HG03520 (cell line): ENCODE measurements around the gene PI4K2A.

Source experiments
- ATAC-seq: cut with Tn5 transposase; IDR thresholded peaks from one replicate; pipeline ENCODE4 v1.9.1; 2021; ENCODE audit warnings: mild to moderate bottlenecking, moderate library complexity; ENCODE audit not compliant: unreplicated experiment

Gene PI4K2A

DNA sequence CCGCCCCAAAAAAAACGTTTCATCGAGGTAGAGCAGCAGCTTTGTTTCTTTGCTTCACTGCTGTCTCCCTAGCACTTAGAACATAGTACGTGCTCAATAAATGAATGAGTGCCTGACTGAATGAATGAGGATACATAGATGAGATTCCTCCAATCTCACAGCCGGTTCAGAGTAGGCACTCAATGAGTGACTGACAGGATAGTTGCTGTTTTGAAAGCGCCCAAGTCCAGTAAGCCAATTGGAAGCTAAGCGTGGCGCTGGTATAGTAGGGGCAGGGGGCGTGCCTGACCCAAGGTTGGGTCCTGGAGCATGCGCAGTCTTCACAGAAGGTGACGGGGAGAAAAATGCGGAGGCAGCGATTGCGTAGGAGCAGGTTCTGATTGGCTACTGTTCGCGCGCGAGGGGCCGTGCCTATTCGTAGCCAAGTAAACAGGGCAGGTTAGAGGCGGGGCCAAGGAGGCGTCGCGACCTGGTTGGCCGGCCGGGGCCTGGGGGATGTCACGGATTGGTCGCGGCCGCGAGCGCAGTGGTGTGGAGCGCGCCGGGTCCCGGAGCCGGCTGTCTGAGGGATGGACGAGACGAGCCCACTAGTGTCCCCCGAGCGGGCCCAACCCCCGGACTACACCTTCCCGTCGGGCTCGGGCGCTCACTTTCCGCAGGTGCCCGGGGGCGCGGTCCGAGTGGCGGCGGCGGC is at the start of gene PI4K2A:
TSS of gene PI4K2A (plus strand) at position 498 of the 694 bp plus-strand sequence. CDS start at position 570, 72 bp downstream.
- peak; percentile 96 for ATAC-seq

DNA sequence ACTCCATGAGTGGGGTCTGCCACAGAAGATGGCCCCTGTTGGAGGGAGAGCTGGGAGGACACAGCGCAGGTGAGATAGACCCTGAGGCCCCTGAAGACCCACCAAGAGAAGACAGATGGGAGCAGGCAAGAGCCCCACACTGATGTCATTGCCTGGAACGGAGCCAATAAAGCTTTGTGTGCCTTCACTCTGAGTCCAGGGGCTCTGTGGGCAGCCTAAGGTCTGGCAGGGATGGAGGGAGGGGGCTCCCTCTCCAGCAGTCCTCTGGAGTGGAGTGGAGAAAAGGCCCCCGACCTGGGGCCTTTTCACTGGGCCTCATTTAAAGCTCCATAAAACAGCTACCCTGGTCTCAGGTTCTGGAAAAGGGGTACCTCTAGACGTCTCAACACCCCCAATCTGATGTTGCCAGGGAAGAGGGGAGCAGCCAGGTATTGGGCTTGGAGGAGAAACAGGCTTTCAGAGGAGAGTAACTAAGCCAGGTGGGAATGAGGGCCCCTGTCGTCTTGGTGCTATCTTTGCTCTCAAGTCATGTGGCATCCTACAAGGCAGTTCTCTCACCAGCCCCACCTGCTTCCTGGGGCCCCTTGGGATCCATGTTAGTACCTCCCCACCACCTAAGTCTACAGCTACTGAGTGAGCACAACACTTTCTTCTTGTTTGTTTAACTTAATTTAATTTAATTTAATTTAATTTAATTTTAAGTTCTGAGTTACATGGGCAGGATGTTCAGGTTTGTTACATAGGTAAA is 49.5 kb upstream of the PI4K2A start:
- no peak for ATAC-seq

DNA sequence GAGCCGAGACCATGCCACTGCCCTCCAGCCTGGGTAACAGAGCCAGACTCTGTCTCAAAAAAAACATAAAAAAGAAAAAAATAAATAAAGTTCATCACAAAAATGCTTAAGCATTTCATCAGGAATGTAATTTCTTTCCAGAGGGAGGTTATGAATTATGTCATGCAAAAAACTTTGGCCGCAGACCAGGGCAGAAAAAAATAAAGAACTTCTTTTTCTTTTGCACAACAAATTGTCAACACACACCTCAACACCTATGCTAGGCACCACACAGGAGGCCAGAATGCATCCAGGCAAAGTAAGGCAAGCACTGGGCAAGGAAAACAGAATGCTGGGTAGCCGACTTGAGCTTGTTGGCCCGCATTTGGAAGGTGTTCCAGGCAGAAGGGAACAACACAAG is 47.0 kb upstream of the PI4K2A start:
- ATAC-seq, result no peak

GRCh38 chr10:97596101-97597082 is 44.1 kb upstream of the PI4K2A start:
- no peak for ATAC-seq

DNA sequence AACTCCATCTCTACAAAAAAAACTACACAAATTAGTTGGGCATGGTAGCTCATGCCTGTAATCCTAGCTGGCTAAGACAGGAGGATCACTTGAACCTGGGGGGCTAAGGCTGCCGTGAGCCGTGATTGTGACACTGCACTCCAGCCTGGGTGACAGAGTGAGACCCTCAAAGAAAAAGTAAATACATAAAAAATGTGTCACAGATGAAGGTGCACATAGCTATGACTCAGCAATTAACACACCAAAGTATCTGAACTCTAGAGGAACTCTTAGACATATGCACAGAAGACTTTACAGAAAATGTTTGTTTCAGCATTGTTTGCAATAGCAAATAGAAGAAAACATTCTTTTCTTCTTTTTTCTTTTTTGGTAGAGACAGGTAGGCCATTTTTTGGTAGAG is 42.7 kb upstream of the PI4K2A start:
- no peak for ATAC-seq

- ATAC-seq, result no peak
Measured at GRCh38 chr10:97598407-97599271, 41.8 kb upstream of the PI4K2A start.

- no peak for ATAC-seq
Measured at GRCh38 chr10:97599272-97599619, 41.2 kb upstream of the PI4K2A start.

DNA sequence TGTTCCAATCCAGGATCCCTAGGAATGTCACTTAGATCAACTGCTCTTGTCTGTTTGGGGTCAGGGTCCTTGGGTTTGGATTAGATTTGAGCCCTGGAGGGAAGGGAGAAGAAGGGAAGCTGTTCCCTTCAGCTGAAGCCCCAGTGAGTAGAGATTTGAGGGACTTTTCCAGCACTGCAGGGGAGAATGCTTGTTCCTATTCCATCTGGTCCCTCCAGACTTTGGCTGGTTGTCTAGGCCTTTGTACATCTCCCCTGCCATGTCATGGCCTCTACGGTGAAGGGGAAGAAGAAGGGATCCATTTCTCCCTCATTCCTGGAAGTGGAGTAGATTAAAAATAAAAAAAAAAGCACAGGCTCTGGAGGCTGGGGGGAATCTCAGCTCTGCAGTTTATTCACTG is 39.9 kb upstream of the PI4K2A start:
- ATAC-seq, result no peak

DNA sequence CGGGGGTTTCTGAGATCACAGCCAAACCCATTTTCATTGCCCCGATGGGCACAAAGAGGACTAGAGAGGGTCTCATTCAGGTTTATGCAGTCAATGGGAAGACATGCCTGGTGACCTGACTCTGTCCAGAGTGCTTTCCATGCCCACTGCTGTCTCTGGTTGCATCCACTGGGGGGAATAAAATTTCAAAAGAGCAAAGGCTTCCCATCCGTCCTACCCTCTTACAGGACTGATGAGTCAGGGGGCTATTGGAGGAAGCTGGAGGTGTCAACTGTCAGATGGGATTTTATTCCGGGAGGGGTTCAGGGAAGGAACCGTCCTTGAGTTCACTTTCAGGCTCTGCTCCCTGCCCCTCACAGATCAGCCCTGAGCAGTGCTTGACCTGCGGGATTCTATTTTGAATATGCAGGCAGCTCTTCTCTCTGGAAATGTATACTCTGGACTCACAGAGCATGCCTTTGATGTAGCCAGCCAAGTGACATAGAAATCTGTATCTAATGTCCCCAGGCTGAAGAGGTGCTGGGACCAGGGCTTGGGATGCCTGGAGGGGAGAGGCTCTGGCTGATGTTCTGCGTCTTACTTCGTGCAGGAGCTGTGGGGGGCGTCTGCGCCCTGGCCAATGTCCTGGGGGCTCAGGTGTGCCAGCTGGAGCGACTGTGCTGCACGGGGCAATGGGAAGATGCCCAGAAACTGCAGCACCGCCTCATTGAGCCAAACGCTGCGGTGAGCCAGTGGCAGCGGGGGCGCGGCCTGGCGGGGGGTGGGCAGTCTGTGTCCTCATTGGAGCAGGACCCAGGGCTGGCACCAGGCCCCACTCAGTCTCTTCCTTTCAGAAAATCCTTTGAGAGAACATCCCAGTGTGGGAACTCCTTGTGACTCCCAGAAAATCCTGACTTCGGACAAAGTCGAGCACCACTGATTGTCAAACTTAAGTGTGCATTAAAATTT is 38.9 kb upstream of the PI4K2A start:
- ATAC-seq, result no peak

DNA sequence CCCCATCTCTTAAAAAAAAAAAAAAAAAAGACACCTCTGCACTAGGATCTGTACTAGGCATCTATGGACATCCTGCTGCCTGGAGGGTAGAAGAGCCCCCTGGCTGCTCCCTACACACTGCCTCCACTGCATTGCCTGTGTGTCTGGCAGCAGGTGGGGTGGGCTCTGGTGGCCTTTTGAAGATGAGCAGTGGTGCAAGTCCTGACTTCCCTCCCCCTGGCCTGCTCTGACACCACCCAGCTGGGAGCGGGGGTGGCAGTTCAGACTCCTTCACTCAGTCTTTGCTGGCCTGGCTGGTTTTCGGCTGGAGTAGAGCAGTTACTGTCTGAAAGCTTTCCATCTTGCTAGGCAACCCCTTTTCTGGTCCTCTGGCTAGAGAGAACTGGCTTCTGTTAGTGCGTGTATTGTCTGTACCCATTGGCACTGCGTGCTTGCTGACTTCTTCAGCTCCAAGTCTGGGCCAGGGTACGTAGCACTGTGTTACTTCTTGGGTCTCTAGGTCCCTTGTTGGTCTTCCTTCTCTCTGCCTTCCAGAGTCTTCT is 33.3 kb upstream of the PI4K2A start:
- no peak for ATAC-seq

DNA sequence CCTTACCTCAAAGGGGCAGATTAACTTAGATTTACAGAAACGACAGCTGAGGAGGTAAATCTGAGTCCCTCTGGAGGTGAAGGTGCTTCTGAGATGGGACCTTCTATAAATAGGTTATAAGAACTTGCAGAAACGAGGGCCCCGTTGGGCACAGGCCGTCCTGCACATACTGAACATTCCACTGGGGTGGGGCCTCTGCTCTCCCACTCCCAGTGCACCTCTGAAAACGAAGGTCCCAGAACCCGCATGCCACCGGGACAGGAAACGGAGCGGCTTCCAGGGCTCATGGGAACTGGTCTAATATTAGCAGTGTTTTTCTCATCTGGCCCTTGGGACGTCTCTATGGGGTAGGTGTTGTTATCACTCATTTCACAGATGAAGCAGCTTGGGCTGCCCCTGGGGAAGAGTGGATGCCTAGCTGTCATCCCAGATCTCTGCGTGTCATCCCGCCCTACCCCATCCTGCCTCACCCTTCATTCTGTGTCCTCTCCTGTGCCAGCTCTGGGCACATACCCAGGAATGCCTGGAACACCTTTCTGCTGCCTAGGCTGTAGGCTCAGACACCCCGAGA is 31.4 kb upstream of the PI4K2A start:
- ATAC-seq, result no peak

DNA sequence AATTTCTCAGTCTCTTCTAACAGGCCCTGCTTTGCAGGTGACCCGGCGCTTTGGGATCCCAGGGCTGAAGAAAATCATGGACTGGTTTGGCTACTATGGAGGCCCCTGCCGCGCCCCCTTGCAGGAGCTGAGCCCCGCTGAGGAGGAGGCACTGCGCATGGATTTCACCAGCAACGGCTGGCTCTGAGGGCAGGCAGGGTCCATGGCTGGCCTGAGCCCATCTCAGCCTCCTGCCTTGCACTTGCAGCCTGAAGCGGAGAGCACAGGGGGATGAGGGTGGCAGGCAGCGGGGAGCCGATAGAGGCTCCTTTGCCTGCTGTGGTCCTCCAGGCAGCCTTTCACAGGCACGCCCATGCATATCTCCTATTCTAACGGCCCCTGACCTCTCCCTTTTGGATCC is 29.0 kb upstream of the PI4K2A start:
- ATAC-seq, result no peak

- ATAC-seq, result no peak
Measured at GRCh38 chr10:97612386-97612785, 28.1 kb upstream of the PI4K2A start.

- ATAC-seq, result no peak
Measured at GRCh38 chr10:97618285-97618684, 22.2 kb upstream of the PI4K2A start.

DNA sequence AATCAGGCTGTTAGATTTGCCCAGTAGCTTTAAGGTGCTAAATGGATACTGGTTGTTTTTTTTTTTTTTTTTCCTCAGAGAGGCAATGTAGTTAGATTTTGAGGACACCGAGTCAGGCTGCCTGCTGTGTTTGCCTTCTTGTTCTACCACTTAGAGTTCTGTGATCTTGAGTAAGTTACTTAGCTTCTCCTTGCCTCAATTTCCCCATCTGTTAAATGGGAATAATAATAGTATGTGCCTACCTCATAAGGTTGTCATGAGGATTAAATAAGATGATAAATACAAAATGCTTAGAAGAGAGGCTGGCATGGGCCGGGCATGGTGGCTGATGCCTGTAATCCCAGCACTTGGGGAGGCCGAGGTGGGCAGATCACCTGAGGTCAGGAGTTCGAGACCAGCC is 21.7 kb upstream of the PI4K2A start:
- no peak for ATAC-seq

- ATAC-seq, result no peak
Measured at GRCh38 chr10:97623277-97623676, 17.2 kb upstream of the PI4K2A start.

DNA sequence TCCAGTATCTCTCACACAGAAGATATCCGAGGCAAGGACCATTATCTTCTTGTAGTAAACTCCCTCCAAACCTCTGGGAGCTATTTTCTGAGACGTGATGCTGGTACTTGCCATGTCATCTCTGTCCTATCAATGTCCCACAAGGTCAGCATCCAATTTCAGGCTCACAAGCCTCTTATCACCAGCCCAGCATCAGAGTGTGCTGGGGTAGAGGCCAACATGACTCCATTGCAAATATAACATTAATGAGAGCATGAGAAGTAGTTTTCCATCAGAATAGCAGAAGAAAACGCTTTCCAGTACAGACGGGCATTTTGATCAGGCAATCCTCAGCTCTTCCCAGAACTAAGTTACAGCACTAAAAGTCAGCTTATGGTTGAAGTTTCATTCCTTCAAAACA is 12.7 kb upstream of the PI4K2A start:
- ATAC-seq, result no peak

DNA sequence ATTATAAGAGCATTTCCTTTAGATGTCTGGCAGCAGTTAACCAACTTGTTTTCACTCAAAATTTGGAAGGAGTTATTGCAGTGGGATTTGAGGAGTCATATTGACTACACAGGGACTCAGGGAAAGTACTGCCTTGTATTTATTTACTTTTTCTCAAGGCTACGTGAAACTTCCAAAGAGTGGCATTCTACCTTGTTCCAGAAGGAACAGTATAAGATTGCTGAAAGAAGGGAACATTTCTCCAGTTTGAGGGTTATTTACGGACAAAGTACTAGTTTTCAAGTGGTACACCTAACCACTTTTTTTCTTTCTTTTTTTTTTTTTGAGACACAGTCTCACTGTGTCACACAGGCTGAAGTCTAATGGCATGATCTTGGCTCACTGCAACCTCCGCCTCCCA is 12.2 kb upstream of the PI4K2A start:
- ATAC-seq, result no peak

GRCh38 chr10:97629289-97629688 is 11.2 kb upstream of the PI4K2A start:
- no peak for ATAC-seq
